Stimulated activated CD4-positive, alpha-beta T cell treated with anti-CD3 and anti-CD28 coated beads, Interleukin-2, amount 100 ng/mL, for 24 hours (primary cell): ENCODE data around the gene ADCY2.
A peak's percentile ranks its signal among the peaks of the same experiment; 100 is the strongest.

ENCODE experiments used
- DNase-seq, 2 donors: peaks; one replicate each; pipeline ENCODE4 v3.0.0-alpha.2; 2020

The ADCY2 gene

GRCh38 chr5:7753596-7753995 is 357.7 kb downstream of the ADCY2 start:
- no peak for DNase-seq

DNA sequence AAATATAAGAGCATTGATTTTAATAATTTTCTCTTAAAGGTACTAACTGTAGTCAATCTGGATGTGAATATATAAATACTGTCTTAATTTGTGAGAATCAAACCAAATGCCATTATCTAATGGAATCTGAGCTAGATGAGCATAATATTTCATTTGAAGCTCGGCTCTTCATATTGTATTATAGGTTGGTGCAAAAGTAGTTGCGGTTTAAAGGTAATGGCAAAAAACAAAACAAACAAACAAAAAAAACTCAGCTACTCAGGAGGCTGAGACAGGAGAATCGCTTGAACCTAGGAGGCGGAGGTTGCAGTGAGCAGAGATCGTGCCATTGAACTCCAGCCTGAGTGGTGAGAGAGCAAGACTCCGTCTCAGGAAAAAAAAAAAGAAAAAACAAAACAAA is 358.6 kb downstream of the ADCY2 start:
- no peak for DNase-seq

- peak; percentile 21 to 69 for DNase-seq
Observed at GRCh38 chr5:7754997-7755596, 359.2 kb downstream of the ADCY2 start.

DNA sequence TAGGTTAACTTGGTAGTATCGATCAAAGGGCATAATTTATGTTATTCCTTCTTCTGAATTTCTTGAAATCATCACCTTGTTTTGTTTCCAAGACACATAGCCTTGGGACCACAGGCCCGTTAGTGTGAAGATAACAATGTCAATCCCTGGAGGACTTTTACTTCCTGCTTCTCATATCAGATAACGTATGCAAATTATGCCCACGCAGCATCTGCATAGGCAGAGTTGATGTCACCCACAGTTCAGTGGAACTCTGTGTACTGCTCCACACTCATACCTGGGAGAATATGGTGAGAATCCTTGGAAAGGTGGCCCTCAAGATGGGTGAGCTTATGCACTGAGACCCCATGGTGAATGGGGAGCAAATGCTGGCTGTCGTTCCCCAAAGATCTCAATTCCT is 360.0 kb downstream of the ADCY2 start:
- no peak for DNase-seq

GRCh38 chr5:7756453-7756852 is 360.5 kb downstream of the ADCY2 start:
- no peak for DNase-seq

GRCh38 chr5:7759257-7759871 is 363.4 kb downstream of the ADCY2 start:
- no peak for DNase-seq

GRCh38 chr5:7759951-7760580 is 364.1 kb downstream of the ADCY2 start:
- no peak for DNase-seq

- no peak for DNase-seq
Observed at GRCh38 chr5:7762267-7762666, 366.3 kb downstream of the ADCY2 start.

- DNase-seq = no peak
Observed at GRCh38 chr5:7763621-7764072, 367.7 kb downstream of the ADCY2 start.

DNA sequence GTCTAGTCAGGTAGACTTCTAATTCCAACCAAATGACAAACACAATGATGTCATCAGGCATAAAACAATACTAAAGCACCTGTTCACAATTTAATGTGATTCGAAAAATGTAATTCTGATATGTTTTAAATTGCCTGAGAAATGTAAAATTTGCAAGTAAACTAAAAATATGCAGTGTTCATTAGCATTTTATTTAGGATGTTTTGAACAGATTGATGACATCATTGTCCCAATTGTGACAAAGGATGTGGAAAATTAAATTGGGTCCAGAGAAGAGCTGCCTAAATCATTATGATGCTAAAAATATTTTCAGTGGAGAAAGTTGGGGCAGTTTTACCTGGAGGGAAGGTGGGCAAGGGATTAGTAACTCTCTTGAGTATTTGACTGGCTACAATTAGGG is 368.5 kb downstream of the ADCY2 start:
- DNase-seq = no peak

GRCh38 chr5:7770436-7770835 is 374.5 kb downstream of the ADCY2 start:
- no peak for DNase-seq

DNA sequence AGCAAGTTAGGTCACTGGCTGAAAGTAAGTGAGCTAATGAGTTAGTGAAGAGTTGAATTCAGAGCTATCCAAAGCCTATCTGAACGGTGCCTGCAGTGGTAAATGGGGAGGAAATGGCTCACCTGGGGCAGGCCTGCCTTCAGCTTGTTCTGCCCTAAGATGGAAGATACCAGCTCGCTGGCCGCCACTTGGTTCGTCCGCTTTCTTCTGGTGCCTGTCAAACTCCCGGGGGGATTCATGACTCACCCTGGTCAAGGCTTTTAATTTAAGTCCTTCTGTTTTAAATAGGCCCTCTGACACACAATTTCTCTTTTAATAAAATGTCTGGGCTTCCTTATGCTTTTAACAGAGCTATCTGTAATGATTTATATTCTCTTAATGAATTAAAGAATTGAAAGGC is 376.2 kb downstream of the ADCY2 start:
- no peak for DNase-seq

DNA sequence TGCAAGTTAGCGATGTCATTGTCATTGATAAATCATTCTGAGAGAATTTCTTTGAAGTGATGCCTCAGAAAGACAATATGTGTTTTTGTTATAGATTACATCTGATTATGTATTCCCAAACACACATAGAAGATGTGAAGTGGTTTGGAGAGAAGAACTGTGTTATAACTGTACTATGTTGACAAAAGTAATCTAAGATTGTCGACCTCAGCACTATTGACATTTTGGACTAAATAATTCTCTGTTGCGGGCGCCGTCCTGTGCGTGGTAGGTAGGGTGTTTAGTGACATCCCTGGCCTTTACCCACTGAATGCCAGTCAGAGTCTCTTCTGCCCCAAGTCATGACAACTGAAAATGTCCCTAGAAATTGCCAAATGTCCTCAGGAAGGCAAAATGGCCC is 377.2 kb downstream of the ADCY2 start:
- DNase-seq = no peak

DNA sequence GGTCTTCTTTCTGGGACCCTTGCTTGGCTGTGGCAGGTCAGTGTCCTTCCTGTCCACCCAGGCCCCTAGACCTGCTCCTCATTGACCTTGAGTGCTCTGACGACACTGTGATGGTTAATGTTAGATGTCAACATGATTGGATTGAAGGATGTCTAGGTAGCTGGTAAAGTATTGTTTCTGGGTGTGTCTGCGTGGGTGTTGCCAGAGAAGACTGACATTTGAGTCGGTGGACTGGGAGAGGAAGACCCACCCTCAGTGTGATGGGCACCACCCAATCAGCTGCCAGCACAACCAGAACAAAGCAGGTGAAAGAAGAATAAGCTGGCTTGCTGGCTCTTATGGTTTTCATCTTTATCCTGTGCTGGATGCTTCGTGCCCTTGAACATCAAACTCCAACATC is 380.5 kb downstream of the ADCY2 start:
- DNase-seq = no peak

- DNase-seq = no peak
Observed at GRCh38 chr5:7779019-7780005, 383.4 kb downstream of the ADCY2 start.

GRCh38 chr5:7781899-7782298 is 386.0 kb downstream of the ADCY2 start:
- no peak for DNase-seq

- no peak for DNase-seq
Observed at GRCh38 chr5:7784683-7785380, 388.9 kb downstream of the ADCY2 start.

GRCh38 chr5:7787770-7788169 is 391.8 kb downstream of the ADCY2 start:
- no peak for DNase-seq

GRCh38 chr5:7789567-7789966 is 393.6 kb downstream of the ADCY2 start:
- no peak for DNase-seq

DNA sequence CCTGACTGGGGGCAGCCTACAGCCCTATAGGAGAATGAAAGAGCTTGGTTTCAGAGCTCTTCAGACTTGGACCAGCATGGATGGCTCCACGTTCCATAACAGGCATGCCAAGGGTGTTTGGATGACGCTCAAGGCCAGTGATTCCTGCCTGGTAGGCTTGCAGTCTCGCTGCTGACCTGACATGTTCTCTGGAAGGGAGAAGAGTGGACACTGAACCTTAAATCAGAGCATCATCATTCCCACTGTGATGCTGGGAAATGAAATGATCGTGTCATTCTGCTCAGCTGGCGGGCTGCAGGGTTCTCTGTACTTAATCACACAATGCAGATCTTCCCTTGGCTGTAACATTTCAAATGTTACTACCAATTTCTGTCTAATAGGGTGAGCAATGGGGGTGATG is 398.0 kb downstream of the ADCY2 start:
- DNase-seq = no peak

- DNase-seq = no peak
Observed at GRCh38 chr5:7794311-7794710, 398.4 kb downstream of the ADCY2 start.

DNA sequence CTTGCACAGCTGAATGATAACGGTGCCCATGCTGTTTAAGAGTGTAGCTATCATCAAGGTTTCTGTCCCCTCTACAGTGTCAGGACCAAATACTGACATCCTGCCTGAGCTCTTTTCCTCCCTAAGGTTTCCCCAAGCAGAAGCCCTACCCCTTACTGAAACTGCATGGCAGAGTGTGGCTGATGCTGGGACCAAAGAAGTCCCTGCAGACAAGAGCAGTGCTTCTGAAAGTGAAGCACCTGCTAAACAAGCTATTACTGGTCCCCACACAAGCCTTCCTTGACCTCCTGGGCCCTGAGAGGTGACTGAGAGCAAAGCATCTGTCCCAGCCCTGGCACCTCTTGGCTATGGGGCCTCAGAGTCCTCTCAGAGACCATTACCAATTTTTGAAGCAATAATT is 398.9 kb downstream of the ADCY2 start:
- no peak for DNase-seq

DNA sequence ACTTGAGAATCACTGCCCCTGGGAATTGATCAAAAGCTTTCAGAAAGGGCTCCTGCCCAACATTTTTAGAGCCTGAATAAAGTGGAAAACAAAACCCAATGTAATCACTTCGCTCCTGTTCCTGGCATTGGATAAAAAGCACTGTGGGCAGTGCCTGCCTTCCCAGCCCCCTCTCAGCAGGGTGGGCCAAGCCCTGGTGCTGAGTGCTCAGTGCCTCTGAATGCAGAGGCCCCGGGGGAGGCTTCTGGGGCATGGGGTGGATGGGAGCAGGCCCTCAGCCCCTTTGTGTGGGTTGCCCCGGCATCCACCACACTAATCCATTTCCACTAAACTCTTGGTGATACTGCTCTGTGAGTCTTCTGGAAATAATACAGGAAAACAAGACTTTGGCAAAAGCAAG is 399.4 kb downstream of the ADCY2 start:
- DNase-seq = no peak
